ENCODE data around the gene MAP7D2. TPM values are rescaled to one million over a fixed set of nuclear protein-coding genes. Genes with fewer than 3 reads are reported as not detected.
"Not testable (repeated sequence)": the region's sequence is repeated elsewhere in the genome, so short reads cannot be mapped to it uniquely, and the experiment has no call there.

The MAP7D2 gene
- under 1 TPM; 0.19 to 0.83 (median 0.44) TPM for total RNA-seq

DNA sequence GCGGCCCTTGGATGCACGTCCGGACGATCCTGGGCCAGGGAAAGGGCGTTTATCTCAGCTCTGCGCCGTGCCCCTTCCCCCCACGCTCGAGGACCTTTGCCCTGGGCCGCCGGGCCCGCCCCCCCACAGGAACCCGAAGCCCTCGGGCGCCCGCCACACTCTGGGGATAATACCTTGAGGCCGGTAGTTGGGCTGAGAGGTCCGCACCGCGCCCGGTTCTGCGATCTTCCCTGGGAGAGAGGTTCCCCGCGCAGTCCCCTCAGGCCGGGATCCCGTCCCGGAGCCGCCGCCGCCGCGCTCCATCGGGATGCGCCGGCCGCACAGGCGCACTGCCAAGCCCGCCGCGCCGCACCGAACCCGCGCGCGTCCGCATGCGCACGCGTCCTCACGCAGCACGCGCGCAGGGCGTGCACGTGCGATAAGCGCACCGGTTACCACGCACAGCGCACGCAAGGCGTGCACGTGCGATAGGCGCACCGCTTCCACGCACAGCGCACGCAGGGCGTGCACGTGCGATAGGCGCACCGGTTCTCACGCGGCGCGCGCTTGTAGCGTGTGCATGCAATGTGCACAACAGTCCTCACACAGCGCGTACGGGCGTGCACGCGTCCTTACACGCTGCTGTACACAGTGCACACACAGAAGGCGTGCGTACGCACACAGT lies at the start of gene MAP7D2:
Gene MAP7D2 (minus strand): TSS at position 331 of the 664 bp plus-strand sequence. CDS start 28 bp downstream, at position 303.
- WGBS, result 80% methylated on average over 11 of the region's 91 CpGs
- Histone ChIP-seq H3K4me1 (peaks cover 0 to 15% (median 13%) of the 10 kb centered on the region in 4 donors), H3K36me3 (no peaks in the 10 kb centered on the region), H3K4me3 (peak within 1 kb of the TSS; percentile 31 to 47 (median 36)), H3K9me3 (no peaks in the 10 kb centered on the region), H3K27me3 (peaks cover 0 to 22% (median 13%) of the 10 kb centered on the region in 4 donors), H3K27ac (replicated peaks in 1 of 4) (no peak within 1 kb of the TSS)
- TF ChIP-seq POLR2A (IDR thresholded peaks at IDR 0.05; ENCODE audit: low read depth) (no peak), POLR2AphosphoS5 (IDR thresholded peaks at IDR 0.05) (no peak), EP300 (IDR thresholded peaks at IDR 0.05) (no peak)
- TF ChIP-seq, protein P1, sequence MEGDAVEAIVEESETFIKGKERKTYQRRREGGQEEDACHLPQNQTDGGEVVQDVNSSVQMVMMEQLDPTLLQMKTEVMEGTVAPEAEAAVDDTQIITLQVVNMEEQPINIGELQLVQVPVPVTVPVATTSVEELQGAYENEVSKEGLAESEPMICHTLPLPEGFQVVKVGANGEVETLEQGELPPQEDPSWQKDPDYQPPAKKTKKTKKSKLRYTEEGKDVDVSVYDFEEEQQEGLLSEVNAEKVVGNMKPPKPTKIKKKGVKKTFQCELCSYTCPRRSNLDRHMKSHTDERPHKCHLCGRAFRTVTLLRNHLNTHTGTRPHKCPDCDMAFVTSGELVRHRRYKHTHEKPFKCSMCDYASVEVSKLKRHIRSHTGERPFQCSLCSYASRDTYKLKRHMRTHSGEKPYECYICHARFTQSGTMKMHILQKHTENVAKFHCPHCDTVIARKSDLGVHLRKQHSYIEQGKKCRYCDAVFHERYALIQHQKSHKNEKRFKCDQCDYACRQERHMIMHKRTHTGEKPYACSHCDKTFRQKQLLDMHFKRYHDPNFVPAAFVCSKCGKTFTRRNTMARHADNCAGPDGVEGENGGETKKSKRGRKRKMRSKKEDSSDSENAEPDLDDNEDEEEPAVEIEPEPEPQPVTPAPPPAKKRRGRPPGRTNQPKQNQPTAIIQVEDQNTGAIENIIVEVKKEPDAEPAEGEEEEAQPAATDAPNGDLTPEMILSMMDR (IDR thresholded peaks at IDR 0.05), result no peak
- DNase-seq (ENCODE audit: extremely low spot score), result no peak
- intact Hi-C loops (cut with DNase I), result no loop called here

DNA sequence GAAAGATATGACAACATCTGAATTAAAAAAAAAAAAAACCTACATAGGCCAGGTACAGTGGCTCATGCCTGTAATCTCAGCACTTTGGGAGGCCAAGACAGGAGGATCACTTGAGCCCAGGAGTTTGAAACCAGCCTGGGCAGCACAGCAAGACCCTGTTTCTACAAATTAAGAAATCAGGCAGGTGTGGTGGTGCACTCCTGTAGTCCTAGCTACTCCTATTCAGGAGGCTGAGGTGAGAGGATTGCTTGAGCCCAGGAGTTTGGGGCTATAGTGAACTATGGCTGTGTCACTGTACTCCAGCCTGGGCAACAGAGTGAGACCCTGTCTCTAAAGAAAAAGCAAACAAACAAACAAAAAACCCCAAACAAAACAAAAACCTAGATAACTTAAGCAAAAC lies 45.8 kb upstream of the MAP7D2 start:
- H3K36me3 ChIP-seq, result peaks cover 3 to 60% (median 29%) of the 10 kb centered on the region in 4 donors
- H3K9me3 ChIP-seq; H3K4me1 ChIP-seq; DNase-seq (ENCODE audit: extremely low spot score); H3K4me3 ChIP-seq; H3K27ac ChIP-seq (replicated peaks in 1 of 4); intact Hi-C loops (cut with DNase I); H3K27me3 ChIP-seq: not testable (repeated sequence)

DNA sequence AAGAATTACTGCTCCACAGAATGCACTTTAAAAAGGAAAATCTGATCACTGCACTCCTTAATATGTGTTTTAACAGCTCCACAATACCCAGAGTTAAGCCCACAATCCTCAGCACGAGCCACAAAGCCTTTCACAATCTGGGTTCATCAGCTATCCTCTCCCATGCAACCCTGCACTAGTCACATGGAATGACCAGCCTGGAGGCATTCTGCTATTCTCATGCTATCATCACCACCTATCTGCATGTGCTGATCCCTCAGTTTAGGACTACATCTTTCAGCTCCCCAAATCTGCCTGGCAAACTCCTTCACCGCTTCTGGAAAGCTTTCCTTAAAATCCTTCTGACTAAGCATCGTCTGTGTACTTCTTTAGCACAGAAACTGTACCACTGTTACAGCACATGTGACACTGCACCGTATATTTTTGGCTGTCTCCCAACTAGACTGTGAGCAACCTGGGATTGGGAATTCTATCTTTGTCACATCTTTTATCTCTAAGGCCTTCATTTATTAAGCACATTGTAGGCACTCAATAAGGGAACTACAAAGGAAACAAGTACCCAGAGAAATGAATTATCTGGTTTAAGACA lies 43.2 kb upstream of the MAP7D2 start:
- no peak for DNase-seq (ENCODE audit: extremely low spot score)
- no peak overlapping the region for H3K27ac ChIP-seq (replicated peaks in 1 of 4)
- no peaks in the 10 kb centered on the region for H3K9me3 ChIP-seq
- no peak overlapping the region for H3K4me3 ChIP-seq
- intact Hi-C loops (cut with DNase I), result no loop called here
- WGBS, result 70% methylated on average over 4 of the region's 4 CpGs
- TF ChIP-seq POLR2AphosphoS5 (IDR thresholded peaks at IDR 0.05), result no peak
- no peak for TF ChIP-seq POLR2A (IDR thresholded peaks at IDR 0.05; ENCODE audit: low read depth)
- TF ChIP-seq EP300 (IDR thresholded peaks at IDR 0.05), result no peak
- TF ChIP-seq, protein P1 (IDR thresholded peaks at IDR 0.05), result no peak
- no peaks in the 10 kb centered on the region for H3K27me3 ChIP-seq
- H3K36me3 ChIP-seq, result peaks cover 7 to 72% (median 39%) of the 10 kb centered on the region in 4 donors
- no peaks in the 10 kb centered on the region for H3K4me1 ChIP-seq

DNA sequence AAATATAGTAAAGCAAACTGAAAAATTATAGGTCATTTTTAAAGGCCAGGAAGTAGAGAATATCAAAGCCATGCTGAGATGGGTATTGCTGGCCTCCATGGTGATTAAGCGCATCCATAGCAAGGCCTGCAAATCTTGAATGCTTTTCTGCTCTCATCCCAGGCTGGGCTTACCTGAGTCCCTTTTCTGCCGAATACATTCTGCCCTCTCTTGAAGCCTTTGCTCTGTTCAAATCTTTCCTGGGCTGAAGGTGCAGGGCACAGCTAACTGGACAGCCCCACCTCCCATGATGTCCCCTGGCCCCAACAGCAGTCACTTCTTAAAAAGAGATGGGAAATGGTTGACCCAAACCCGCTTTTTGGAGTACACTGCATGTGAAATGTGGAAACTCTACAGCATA lies 35.0 kb upstream of the MAP7D2 start:
- intact Hi-C loops (cut with DNase I), result no loop called here
- DNase-seq (ENCODE audit: extremely low spot score), result no peak
- WGBS, result 93% methylated on average over 3 of the region's 3 CpGs
- H3K27ac ChIP-seq (replicated peaks in 1 of 4), result no peak overlapping the region
- no peaks in the 10 kb centered on the region for H3K4me1 ChIP-seq
- H3K9me3 ChIP-seq, result no peaks in the 10 kb centered on the region
- no peaks in the 10 kb centered on the region for H3K27me3 ChIP-seq
- no peak overlapping the region for H3K4me3 ChIP-seq
- peaks cover 4 to 39% (median 22%) of the 10 kb centered on the region in 4 donors for H3K36me3 ChIP-seq
- TF ChIP-seq, protein P1 (IDR thresholded peaks at IDR 0.05), result no peak
- no peak for TF ChIP-seq EP300 (IDR thresholded peaks at IDR 0.05)
- TF ChIP-seq POLR2A (IDR thresholded peaks at IDR 0.05; ENCODE audit: low read depth), result no peak
- no peak for TF ChIP-seq POLR2AphosphoS5 (IDR thresholded peaks at IDR 0.05)

DNA sequence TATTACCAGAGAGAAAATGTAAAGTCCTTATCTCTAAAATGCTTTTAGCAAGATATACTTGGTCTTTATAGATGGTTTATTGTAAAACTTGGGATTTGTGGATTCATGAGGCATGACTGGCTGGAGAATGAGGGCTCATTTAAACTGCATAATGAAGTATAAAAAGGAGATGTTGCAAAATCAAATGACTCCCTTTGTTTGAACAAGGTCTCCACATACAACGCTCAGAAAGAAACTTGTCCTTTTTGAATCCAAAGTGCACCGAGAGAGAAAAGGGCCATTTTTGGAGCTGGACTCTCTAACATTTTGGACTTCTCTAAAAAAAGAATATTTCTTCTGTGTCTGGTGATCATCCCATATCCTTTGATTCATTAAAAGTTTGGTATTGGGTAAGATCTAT lies 32.6 kb upstream of the MAP7D2 start:
- Histone ChIP-seq H3K9me3 (no peaks in the 10 kb centered on the region), H3K4me1 (no peaks in the 10 kb centered on the region), H3K27ac (replicated peaks in 1 of 4) (no peak overlapping the region), H3K27me3 (no peaks in the 10 kb centered on the region), H3K4me3 (no peak overlapping the region), H3K36me3 (peaks cover 0 to 15% (median 8%) of the 10 kb centered on the region in 4 donors)
- TF ChIP-seq POLR2A (IDR thresholded peaks at IDR 0.05; ENCODE audit: low read depth) (no peak), EP300 (IDR thresholded peaks at IDR 0.05) (no peak), POLR2AphosphoS5 (IDR thresholded peaks at IDR 0.05) (no peak)
- TF ChIP-seq, protein P1 (IDR thresholded peaks at IDR 0.05), result no peak
- no peak for DNase-seq (ENCODE audit: extremely low spot score)
- intact Hi-C loops (cut with DNase I), result no loop called here
- WGBS, result 81% methylated on average over 2 of the region's 2 CpGs

All from esophagus muscularis mucosa (tissue), 4 donors.